RWPE2 (cell line): Measurements from ENCODE around the gene AGO4.
"Not testable (repeated sequence)": the region's sequence is repeated elsewhere in the genome, so short reads cannot be mapped to it uniquely, and the experiment has no call there.

Source experiments
- ATAC-seq: fragments of 200-7000 bp; cut with Tn5 transposase; 3 replicates; pipeline ENCODE4 v1.9.1; 2021; ENCODE audit warnings: low read depth
- DNase-seq: peaks from one replicate; pipeline ENCODE4 v3.0.0-alpha.2; 2020; ENCODE audit warnings: low spot score
- H3K27ac ChIP-seq: fragments of 450-650 bp; 2 replicates; pipeline ENCODE4 v1.5.1; 2017; ENCODE audit warnings: mild to moderate bottlenecking; ENCODE audit not compliant: poor library complexity, severe bottlenecking
- H3K27me3 ChIP-seq: fragments of 250-450 bp; sonication (Bioruptor Pico); 2 replicates; pipeline ENCODE4 v1.5.1; 2021; ENCODE audit warnings: mild to moderate bottlenecking, moderate library complexity; ENCODE audit not compliant: insufficient read depth, poor library complexity, severe bottlenecking
- H3K36me3 ChIP-seq: fragments of 250-450 bp; sonication (Bioruptor Pico); 2 replicates; pipeline ENCODE4 v1.5.1; 2020; ENCODE audit warnings: low read depth, mild to moderate bottlenecking, moderate library complexity
- H3K4me1 ChIP-seq: fragments of 250-450 bp; sonication (Bioruptor Pico); 2 replicates; pipeline ENCODE4 v1.5.1; 2021; ENCODE audit warnings: mild to moderate bottlenecking, moderate library complexity; ENCODE audit not compliant: insufficient read depth, poor library complexity, severe bottlenecking
- H3K4me3 ChIP-seq: fragments of 250-450 bp; sonication (Bioruptor Pico); 2 replicates; pipeline ENCODE4 v1.5.1; 2021; ENCODE audit warnings: mild to moderate bottlenecking, moderate library complexity; ENCODE audit not compliant: severe bottlenecking
- H3K9me3 ChIP-seq: fragments of 250-450 bp; sonication (Bioruptor Pico); 2 replicates; pipeline ENCODE4 v1.5.1; 2021; ENCODE audit warnings: mild to moderate bottlenecking, moderate library complexity; ENCODE audit not compliant: severe bottlenecking
- TF ChIP-seq, protein P1 (sequence below): fragments of 450-650 bp; IDR thresholded peaks from one replicate; pipeline ENCODE4 v1.5.1; 2017; ENCODE audit warnings: mild to moderate bottlenecking, moderate library complexity; ENCODE audit not compliant: poor library complexity, severe bottlenecking

Gene AGO4

GRCh38 chr1:35797380-35797779, 10.4 kb upstream of the AGO4 start:
- H3K27ac ChIP-seq: no peak overlapping the region
- H3K4me3 ChIP-seq: no peak overlapping the region
- H3K9me3 ChIP-seq: no peaks in the 10 kb centered on the region
- no peaks in the 10 kb centered on the region for H3K27me3 ChIP-seq
- no peaks in the 10 kb centered on the region for H3K36me3 ChIP-seq
- no peaks in the 10 kb centered on the region for H3K4me1 ChIP-seq
- ATAC-seq (no peak), DNase-seq (no peak)
- TF ChIP-seq, protein P1, sequence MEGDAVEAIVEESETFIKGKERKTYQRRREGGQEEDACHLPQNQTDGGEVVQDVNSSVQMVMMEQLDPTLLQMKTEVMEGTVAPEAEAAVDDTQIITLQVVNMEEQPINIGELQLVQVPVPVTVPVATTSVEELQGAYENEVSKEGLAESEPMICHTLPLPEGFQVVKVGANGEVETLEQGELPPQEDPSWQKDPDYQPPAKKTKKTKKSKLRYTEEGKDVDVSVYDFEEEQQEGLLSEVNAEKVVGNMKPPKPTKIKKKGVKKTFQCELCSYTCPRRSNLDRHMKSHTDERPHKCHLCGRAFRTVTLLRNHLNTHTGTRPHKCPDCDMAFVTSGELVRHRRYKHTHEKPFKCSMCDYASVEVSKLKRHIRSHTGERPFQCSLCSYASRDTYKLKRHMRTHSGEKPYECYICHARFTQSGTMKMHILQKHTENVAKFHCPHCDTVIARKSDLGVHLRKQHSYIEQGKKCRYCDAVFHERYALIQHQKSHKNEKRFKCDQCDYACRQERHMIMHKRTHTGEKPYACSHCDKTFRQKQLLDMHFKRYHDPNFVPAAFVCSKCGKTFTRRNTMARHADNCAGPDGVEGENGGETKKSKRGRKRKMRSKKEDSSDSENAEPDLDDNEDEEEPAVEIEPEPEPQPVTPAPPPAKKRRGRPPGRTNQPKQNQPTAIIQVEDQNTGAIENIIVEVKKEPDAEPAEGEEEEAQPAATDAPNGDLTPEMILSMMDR: no peak

GRCh38 chr1:35798019-35798418, 9.8 kb upstream of the AGO4 start:
- not testable (repeated sequence) for H3K4me3 ChIP-seq, ATAC-seq, DNase-seq, H3K4me1 ChIP-seq, H3K27ac ChIP-seq, H3K9me3 ChIP-seq, H3K36me3 ChIP-seq, H3K27me3 ChIP-seq

DNA sequence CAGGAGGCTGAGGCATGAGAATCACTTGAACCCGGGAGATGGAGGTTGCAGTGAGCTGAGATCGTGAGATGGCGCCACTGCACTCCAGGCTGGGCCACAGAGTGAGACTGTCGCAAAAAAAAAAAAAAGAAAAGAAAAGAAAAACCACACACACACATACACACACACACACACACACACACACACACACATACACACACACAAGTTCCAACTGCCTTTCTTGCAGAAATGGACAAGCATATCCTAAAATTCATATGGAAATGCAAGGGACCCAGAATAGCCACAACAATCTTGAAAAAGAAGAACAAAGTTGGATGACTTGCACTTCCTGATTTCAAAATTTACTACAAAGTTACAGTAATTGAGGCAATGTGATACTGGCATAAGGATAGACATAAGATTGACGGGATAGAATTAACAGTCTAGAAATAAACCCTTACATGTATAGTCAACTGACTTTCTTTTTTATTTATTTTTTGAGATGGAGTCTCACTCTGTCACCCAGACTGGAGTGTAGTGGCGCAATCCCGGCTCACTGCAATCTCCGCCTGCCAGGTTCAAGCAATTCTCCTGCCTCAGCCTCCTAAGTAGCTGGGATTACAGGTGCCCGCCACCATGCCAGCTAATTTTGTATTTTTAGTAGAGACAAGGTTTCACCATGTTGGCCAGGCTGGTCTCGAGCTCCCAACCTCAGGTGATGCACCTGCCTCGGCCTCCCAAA, 7.5 kb upstream of the AGO4 start:
- not testable (repeated sequence) for H3K27me3 ChIP-seq, H3K36me3 ChIP-seq, H3K4me1 ChIP-seq, H3K4me3 ChIP-seq, ATAC-seq, H3K27ac ChIP-seq, H3K9me3 ChIP-seq, DNase-seq

GRCh38 chr1:35808450-35809113, 766 bp downstream of the AGO4 start:
- peak overlapping the region; percentile 94 for H3K4me3 ChIP-seq
- peaks cover 16% of the 10 kb centered on the region for H3K4me1 ChIP-seq
- no peaks in the 10 kb centered on the region for H3K36me3 ChIP-seq
- ATAC-seq (peak; percentile 61), DNase-seq (no peak)
- TF ChIP-seq, protein P1: no peak
- H3K27me3 ChIP-seq: no peaks in the 10 kb centered on the region
- H3K9me3 ChIP-seq: no peaks in the 10 kb centered on the region
- peak overlapping the region; percentile 50 for H3K27ac ChIP-seq

DNA sequence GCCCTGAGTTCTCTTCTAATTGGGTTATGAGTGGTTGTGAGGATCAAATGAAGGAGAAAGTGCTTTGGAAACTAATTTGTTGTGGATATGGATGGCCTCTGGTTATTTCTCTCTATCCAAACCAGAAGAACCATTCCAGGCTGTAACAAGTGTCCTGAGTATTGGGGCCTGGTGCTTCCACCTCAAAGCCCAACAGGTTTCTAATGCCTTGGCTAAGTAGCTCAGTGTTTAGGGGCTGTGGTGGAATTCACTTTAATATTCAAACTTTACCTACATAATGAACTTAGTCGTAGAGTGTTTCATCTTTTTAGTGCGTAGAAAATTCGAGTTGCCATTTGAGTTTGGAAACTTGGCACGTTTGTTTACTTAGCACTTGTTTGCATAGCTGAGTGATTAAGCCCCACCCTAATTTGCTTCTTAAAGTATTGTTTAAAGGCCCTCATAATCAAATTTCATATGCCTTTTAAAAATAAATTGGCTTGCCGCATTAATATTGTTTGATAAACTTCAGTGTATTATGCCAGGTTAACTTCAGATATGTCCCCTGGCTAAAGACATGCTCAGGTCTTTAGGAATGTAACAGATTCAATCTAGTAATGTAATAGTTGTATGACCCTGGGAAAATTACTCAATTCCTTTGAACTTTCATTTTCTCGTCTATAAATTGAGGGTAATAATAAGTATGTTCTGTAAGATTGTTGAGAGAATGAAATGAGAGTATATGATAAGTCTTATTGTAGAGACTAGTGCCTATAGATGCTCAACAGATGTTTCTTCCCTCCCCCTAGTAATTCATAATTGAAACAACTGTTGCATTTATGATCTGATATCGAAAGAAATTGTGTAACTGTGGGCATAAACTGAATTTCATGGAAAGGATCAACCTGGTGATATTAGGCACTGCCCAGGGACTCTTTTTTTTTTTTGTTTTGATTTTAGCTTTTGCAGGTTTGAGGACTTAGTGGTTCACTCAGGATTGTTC, 1.6 kb downstream of the AGO4 start:
- peak overlapping the region; percentile 94 for H3K4me3 ChIP-seq
- TF ChIP-seq, protein P1: no peak
- H3K9me3 ChIP-seq: no peaks in the 10 kb centered on the region
- no peak for DNase-seq
- H3K36me3 ChIP-seq: no peaks in the 10 kb centered on the region
- H3K27me3 ChIP-seq: no peaks in the 10 kb centered on the region
- peak overlapping the region; percentile 50 for H3K27ac ChIP-seq
- ATAC-seq: peak; percentile 18
- peaks cover 16% of the 10 kb centered on the region for H3K4me1 ChIP-seq
